GM12873 (cell line): ENCODE results near the gene ZG16.

Experiments
- CTCF ChIP-seq: IDR thresholded peaks from 2 replicates; pipeline ENCODE4 v1.5.1; 2012; ENCODE audit warnings: low read depth, mild to moderate bottlenecking, moderate library complexity, low read length, control low read depth; ENCODE audit not compliant: insufficient read depth; ENCODE audit errors: missing control alignments

The ZG16 gene

DNA sequence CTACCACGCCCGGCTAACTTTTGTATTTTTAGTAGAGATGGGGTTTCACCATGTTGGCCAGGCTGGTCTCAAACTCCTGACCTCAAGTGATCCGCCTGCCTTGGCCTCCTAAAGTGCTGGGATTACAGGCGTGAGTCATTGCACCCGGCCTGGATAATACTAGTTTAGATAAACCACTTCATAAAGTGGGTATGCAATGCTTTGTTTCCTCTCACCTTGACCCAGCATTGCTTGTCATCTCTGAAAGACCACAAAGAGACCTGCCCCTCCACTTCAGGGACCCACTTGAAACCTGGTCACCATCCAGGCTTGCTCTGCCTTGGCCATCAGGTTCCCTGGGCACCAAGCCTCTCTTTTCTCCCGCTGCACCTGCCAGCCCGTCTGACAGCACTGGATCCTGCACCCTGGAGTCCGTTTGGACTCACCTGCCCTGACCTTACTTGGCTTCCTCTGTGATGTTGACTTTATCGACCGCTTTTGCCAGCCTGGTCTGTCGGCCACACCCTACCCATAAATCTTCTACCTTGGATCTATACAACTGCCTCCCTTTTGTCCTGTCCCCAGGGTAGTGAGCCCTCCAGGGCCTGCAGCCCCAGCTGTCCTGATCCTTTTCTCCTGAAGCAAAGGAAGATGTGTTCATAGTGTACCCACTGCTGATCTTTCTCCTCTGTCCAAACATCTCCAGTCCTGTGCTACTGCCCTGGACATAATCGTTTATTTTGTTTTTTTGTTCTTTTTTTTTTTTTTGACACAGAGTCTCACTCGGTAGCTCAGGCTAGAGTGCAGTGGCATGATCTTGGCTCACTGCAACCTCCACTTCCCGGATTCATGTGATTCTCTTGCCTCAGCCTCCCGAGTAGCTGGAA lies 12.7 kb upstream of the ZG16 start:
- TF ChIP-seq CTCF: no peak

DNA sequence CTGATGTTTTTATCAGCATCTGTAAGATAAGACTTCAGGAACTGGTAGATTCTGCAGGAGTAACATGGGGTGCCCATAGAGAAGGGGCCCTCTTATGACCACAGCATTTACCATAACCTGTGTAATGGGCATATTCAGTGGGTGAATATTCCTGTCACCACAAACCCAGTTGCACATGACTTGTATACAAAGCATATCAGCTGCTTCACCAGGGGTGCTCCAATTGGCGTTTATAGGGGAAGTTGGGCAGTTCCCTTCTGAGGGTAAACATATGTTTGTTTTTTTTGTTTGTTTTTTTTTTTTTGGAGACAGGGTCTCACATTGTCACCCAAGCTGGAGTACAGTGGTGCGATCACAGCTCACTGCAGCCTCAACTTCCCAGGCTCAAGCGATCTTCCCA lies 11.5 kb upstream of the ZG16 start:
- no peak for TF ChIP-seq CTCF

DNA sequence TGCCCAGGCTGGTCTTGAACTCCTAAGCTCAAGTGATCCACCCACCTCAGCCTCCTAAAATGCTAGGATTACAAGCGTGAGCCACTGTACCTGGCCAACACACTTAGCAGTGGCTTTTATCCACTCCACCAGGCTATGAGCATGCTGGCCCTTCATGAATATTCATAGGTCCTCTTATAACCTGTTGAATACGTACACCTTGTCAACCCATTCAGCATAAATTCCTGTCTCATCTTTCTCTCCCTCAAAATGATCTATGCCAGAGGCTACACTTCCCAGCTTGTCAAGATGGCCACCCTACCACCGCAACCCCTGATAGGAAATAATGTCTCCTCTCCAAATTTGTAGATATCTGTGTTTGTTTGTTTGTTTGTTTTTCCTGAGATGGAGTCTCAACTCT lies 11.0 kb upstream of the ZG16 start:
- no peak for TF ChIP-seq CTCF

- TF ChIP-seq CTCF: no peak
These were observed 8.5 kb upstream of the ZG16 start for GRCh38 chr16:29769507-29769906.

GRCh38 chr16:29770250-29770929 lies 7.7 kb upstream of the ZG16 start:
- no peak for TF ChIP-seq CTCF

GRCh38 chr16:29774730-29775129 lies 3.3 kb upstream of the ZG16 start:
- no peak for TF ChIP-seq CTCF

- no peak for TF ChIP-seq CTCF
These were observed 2.2 kb upstream of the ZG16 start for GRCh38 chr16:29775742-29776408.
